ENCODE data around the gene PPP6C.
"Not testable (repeated sequence)": the region's sequence is repeated elsewhere in the genome, so short reads cannot be mapped to it uniquely, and the experiment has no call there.

The PPP6C gene

DNA sequence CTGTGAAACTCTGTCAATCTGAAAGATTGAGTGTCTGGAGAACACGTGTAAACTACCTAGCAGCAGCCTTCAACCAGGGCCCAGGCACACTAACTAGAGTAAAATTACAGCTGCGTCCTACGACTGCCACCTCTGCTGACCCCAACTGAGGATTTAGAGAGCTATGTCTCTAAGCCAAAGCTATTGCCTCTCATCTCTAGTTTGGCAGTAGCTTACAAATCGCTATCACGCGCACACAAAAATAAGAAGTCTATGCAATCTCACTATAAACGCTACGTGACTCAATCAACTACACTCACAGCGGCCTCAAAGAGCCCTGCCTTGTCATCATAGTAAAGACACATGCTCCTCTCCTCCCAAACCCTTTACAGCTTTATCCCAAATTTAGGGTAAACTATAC is 8.7 kb downstream of the PPP6C start:
- DNase-seq: peak; percentile 56

DNA sequence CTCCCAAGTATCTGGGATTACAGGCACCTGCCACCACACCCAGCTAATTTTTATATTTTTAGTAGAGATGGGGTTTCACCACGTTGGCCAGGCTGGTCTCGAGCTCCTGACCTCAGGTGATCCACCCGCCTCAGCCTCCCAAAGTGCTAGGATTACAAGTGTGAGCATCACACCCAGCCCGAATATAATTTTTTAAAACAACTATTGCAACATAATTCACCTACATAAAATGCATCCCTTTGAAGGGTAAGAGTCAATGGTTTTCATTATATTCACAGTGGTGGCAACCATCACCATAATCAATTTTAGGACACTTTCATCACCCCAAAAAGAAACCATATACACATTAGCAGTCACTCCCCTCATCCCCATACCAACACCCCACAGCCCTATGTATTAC is 9.8 kb downstream of the PPP6C start:
- DNase-seq: not testable (repeated sequence)

DNA sequence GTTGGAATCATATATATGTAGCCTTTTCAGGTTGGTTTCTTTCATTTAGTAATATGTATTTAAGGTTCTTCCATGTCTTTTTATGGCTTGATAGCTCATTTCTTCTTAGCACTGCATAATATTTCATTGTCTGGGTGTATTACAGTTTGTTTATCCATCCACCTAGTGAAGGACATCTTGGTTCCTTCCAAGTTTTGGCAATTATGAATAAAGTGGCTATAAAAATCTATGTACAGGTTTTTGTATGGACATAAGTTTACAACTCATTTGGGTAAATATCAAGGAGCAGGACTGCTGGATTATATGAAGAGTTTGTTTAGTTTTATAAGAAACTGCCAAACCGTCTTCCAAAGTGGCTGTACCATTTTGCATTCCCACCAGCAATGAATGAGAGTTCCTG is 11.7 kb downstream of the PPP6C start:
- DNase-seq: no peak

DNA sequence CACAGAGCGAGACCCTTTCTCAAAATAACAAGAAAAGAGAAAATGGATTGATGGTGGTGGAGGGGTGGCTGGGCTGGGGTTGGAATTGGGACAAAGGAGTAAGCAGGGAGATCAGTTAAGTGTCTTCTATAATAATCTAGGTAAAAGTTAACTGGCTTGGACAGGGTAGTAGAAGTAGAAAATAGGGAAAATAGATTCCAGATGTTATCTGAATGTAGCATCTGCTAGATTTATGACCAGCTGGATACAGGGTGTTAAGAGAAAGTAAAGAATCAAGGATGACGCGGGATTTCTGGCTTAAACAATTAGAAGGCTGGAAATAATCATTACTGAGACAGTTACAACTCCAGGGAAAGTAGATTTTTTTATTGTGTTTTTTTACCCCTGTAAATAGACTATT is 13.0 kb downstream of the PPP6C start:
- no peak for DNase-seq

DNA sequence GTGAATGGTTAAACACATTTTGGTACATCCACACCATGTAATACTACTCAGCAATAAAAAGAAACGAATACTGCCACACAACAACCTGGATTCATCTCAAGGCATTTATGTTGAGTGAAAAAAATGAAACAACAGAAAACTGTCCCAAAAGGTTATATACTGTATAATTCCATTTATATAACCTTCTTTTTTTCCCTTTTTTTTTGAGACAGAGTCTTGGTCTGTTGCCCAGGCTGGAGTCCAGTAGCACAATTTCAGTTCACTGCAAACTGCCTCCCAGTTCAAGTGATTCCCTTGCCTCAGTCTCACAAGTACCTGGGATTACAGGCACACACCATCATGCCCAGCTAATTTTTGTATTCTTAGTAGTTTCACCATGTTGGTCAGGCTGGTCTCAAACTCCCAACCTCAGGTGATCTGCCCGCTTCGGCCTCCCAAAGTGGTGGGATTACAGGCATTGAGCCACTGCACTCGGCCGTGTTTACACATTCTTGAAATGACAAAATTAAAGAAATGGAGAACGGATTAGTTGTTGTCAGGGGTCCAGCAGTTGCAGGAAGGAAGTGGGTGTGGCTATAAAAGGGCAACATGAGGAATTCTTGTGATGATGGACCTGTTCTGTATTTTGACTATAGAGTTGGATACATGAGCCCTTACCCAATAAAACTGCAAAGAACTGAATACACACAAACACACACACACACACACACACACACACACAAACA is 17.4 kb downstream of the PPP6C start:
- no peak for DNase-seq

DNA sequence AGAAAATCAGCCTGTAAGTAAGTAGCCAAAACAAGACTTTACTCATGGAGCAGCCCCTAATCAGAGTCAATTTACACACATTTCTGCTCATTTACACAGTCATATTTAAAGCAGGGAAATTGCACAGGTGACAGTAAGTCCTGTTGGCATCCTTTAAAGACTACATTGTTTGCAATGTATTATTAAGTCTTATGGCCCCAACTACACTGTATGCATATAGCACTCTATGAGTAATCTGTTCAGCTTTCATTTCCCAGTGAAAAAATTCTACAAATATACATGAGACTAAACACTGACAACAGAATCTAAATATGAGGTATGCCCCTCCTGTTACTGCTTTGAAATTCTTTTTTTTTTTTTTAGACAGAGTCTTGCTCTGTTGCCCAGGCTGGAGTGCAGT is 19.7 kb downstream of the PPP6C start:
- no peak for DNase-seq

DNA sequence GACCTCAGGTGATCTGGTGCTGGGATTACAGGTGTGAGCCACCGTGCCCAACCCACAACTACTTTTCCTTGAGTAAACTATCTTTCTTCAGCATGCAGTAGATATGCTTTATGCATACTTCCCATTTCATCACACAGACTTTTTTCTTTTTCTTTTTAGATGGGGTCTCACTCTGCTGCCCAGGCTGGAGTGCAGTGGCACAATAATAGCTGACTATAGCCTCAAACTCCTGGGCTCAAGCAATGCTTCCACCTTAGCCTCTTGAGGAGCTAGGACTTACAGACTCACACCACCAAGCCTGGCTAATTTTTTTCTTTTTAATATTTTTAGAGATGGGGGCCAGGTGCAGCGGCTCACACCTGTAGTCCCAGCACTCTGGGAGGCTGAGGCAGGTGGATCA is 22.8 kb downstream of the PPP6C start:
- no peak for DNase-seq

DNA sequence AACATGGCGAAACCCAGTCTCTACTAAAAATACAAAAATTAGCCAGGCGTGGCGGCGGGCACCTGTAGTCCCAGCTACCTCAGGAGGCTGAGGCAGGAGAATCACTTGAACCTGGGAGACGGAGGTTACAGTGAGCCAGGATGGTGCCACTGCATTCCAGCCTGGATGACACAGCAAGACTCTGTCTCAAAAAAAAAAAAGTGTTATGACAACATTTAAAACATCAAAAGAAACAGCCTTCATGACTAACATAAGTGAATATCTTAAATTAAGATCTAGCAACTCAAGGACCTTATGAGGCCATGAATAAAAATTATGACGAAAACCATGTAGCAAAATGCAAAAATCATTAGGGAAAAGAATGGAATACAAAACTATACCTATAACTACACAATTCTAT is 26.7 kb downstream of the PPP6C start:
- not testable (repeated sequence) for DNase-seq

DNA sequence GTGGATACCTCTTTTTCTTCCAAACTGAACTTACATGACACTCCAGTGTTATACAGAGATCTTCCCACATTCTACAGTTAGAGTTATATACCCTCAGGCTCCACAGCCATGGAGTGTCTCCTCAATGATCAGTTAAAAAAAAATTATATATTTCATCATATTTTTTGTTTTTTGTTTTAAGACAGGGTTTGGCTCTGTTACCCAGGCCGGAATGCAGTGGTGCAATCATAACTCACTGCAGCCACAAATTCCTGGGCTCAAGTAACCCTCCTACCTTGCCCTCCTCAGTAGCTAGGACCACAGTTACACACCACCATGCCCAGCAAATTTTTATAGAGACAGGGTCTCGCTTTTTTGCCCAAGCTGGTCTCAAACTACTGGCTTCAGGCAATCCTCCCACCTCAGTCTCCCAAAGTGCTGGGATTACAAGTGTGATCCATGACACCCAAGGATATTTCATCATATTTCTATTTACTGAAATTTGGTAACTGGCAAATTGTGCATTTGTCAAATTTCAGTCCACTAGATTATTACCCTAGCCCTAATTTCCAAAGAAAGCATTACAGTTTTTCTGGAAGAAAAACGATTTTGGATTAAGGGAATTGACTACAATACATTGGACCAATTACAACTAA is 28.2 kb downstream of the PPP6C start:
- no peak for DNase-seq

DNA sequence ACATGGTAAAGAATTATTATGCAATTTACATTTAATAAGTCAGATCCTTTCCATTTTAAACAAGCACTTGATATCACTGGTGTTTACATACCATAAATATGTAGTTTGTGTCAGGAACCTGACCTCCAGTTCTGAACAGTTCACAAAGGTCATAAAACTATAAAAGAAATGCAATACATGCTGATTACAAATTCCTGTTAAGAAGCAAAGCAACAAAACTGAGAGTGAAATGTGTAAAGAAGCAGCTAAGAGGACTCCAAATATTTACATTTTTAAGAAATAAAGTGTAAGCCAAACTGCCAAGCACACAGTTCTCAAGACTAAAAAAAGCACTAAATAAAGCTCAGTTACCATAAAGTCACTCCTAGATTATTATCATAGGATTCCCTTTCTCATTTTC is 28.9 kb downstream of the PPP6C start:
- no peak for DNase-seq

DNA sequence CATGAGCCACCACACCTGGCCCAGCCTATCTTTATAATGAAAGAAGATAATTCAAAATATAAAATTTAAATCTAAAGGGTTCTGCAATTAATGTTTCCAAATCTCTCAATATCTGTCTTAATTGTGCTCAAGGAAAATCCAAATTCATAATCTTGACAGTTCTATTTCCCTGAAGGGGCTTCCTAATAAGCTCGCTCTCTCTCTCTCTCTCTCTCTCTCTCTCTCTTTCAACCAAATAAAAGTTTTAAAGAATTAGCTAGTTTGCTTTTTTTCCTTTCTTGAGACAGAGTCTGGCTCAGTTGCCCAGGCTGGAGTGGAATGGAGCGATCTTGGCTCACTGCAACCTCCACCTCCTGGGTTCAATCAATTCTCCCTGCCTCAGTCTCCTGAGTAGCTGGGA is 33.1 kb downstream of the PPP6C start:
- no peak for DNase-seq

DNA sequence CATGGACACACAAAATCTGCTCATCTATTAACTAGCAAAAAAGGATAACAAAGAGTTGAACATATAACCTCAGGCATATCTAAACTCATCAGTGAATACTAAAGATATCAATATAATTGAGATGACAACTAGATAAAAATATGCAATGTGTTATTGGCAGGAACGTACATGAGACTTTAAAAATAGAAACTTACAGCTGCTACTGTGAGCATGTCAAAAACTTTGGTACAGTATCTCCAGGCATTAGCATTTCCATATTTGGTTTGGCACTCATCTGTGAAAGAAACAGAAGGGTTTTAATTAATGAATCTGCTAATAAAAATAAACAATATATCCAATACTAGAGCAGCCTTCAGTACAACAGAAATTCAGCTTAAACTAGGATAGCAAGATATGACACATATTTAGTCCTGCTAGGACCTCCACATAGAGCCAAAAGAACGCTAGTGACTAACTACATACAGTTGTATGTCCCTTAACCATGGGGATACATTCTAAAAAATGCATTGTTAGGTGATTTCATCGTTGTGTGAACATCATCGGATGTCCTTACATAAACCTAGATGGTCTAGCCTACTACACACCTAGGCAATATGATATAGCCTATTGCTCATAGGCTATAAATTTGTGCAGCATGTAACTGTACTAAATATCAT is 35.8 kb downstream of the PPP6C start:
- DNase-seq: no peak

DNA sequence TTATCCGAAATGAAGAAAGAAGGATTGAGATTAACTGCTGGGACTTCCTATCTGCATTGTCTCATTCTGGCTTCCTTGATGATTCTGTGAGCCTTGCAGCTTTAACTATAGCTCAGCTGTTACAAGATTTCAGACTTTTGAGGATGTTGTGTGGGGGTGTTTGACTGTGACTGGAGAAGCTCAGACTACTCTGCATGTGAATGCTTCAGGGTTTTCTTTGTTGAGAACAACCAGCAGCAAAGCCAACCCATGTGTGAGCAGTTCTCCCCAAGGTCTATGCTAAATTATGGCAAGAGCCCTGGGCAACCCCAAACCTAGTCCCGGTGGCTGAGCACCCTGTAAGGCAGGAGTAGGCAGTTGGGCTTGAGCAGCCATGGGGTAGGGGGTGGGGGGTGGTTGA is 37.9 kb downstream of the PPP6C start:
- DNase-seq: no peak

DNA sequence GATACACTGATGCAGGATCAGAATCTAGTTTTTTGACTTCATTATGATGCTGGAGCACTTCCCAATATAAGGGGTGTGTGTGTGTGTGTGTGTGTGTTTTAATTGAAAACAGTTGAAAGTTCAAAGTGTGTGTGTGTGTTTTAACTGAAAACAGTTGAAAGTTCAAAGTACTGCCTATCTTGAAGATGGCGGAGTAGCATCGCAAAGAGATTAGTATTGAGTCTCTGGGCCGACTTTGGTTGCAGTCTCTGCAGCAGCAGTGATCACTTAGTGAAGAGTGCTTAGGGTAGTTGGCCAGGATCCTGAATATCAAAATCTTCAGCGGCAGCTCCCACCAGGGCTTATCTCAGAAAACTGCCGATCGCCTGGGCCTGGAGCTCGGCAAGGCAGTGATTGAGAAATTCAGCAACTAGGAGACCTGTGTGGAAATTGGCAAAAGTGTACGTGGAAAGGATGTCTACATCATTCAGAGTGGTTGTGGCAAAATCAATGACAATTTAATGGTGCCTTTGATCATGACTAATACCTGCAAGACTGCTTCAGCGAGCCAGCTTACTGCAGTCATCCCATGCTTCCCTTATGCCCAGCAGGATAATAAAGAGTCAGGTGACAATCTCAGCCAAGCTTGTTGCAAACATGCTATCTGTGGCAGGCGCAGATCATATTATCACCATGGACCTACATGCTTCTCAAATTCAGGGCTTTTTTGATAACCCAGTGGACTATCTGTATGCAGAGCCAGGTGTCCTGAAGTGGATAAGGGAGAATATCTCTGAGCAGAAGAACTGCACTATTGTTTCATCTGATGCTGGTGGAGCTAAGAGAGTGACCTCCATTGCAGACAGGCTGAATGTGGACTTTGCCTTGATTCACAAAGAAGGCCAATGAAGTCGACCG is 39.0 kb downstream of the PPP6C start:
- DNase-seq: peak; percentile 23

DNA sequence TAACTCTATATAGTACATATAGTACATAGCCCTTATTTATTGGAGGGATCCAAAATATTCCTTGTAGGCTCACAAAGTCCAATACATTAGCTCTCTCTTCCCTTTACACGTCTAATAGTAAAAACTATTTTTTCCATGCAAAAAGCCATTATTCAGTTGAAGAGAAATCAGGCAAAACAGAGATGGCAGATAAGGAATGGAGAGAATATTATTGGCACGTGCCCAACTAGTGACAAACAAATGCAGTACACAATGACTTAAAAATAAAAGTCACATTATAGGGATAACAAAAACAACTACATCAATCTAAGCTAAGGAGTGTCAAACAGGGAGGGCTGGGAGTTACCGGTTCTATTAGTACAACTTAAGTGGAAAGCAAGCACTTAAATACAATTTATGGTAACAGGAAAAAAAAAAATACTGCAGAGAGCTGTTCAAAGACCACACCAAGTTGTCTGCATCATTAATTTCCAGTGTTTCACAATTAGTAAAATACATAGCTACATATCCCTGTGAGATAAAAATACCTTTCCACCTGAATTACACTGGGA is 42.1 kb downstream of the PPP6C start:
- DNase-seq: no peak

DNA sequence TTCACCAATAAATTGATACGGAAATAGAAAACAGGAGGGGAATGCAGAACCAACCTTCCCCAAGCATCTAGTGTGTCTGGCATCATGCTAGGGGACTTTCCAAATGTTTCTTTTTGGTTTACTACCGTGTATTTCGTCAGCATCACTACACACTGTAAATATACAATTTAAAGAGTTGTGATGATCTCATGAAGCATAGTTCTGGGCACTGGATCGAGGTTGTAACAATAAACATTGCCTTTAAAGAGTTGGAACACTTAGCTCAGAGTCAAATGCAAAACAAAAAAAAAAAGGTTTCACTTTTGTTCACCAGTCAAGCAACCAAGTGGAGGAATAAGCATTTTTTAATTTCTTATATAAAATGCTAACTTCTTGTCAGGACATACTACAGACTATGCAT is 43.4 kb downstream of the PPP6C start:
- no peak for DNase-seq

DNA sequence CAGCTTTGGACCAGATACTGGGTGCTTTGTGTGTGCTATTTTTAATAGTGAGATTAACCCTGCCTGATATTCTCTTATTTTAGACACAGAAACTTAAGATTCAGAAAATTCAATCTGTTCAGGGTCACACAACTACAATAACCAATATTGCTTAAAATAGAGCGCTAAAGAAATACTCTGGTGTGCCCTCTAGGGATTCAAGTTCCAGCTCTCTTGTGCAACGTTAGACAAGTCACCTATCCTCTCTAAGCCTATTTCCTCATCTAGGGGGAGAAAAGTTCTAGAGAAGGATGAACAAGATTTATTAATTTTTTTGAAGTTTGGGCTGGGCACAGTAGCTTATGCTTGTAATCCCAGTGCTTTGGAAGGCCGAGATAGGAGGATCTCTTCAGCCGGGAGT is 44.2 kb downstream of the PPP6C start:
- DNase-seq: no peak

DNA sequence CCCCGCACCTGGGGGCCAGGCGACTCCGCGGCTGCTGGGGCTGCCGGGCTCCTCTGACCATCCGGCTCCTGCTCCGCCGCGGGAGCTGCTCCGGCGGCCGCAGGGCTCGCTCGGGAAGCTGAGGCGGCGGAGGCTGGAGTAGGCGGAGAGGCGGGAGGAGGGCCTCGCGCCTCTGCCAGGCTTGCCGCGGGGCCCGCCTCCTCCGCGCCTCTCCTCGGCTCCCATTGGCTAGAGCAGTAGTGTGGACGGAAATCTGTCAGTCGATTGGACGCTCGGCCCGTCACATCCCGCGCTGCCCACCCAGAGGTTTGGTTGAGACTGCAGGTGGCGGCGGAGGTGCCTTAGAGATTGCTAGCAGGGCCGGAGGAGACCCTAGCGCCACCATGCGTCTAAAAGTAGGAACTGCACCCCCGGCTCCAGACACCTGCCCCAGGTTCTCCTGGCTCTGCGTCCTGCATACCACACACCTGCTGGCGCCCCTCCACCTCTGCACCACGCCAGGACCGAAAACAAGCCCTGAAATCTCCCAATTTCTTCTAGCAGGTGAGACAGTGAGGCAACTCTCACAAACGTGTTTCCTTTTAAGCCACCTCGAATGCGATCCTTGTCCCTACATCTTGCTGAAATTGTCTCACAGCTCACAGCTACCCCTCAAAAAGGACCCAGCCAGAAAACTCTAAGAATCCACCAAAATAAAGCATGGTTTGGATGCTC is 46.1 kb downstream of the PPP6C start, which contains the start of gene SCAI:
TSS of gene SCAI (minus strand) at position 152 of the 714 bp plus-strand sequence. CDS start at position 61, 91 bp downstream.
- peak; percentile 99 for DNase-seq

DNA sequence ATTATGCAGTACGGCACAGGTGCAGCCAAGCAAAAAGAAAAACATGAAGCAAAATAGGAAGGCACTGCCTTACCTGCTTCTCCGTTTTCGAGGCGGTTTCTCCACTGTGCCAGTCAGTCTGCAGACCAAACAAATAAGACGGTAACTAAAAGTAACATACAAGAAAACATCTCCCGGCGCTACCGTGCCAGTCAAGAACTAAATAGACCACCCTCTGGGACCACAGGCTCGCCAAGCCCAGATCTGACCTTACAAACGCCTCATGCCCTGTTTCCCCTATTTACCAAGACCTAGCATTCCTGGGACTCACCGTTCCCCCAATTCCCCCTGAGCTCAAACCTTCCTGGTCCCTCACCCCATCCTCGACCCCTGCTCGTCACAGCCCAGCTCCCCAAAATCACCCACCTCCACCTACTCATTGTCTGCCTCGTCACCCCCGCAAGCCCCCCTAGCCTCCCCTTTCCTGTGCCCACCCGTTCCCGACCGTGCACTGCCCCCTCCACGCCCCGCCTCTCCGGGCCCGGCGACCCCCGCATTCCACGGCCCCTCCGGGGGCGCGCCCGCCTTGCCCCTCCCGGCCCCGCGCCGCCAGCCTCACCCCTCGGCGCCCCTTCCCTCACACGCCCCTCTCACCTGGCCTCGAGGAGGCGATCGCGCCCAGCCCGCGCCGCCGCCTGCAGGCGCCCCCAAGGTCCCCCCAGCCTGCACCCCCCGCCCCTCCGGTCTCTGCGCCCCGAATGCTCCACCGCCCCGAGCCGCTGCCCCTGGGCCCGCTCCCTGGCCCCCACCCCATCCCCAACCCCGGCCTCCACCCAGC is 46.8 kb downstream of the PPP6C start:
- peak; percentile 29 for DNase-seq

DNA sequence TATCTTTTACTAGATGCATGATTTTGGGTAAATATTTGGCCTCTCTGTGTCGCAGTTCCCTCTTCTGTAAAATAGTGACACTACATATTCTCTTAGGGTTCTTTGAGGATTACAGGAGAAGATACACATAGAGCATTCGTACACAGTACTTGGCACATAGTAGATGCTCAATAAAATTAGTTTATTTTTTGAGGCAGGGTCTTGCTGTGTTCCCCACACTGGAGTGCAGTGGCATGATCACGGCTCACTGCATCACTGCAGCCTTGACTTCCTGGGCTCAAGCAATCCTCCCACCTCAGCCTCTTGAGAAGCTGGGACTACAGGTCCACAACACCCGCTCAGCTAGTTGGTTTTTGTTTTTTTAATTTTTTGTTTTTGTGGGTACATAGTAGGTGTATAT is 47.9 kb downstream of the PPP6C start:
- DNase-seq: no peak

DNA sequence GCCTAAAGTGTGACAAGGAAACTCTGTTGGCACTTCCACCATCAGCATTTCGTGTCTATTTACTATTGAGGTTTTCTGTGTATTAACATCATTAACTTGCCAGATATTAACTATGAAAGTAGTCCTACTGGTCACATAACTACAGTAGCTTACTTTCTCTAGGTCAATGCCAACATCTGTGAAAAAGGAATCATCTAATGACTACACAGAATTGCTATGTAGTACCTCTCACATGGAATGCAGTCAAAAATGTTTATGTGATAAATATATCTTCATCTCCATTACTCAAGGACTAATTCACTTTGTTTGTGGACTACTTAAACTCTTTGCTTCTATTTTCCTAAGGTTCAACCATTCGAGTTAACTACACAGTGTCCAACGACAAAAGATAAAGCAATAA is 48.4 kb downstream of the PPP6C start:
- no peak for DNase-seq
